ENCODE measurements around the gene PER3. TPM values are rescaled to one million over a fixed set of nuclear protein-coding genes. Genes with fewer than 3 reads are reported as not detected.

The PER3 gene
- total and polyA plus RNA-seq, 2 of the 13 experiments (the other 11 are each of a cell fraction or from before 2014, with no cell fraction given), result 3.0 to 6.0 TPM

DNA sequence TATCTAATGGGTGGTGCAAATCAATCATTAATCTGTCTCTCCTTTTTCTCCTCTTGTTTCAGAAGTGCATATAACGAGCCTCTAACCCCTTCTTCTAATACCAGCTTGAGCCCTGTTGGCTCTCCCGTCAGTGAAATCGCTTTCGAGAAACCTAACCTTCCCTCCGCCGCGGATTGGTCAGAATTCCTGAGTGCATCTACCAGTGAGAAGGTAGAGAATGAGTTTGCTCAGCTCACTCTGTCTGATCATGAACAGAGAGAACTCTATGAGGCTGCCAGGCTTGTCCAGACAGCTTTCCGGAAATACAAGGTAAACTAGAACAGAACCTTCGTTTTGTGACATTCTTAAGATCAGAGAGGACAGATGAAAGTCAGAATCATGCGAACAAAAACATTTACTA is 38.3 kb upstream of the PER3 start:
- intact Hi-C loops (cut with micrococcal nuclease; ENCODE audit: unreplicated experiment), result no loop called here
- Histone ChIP-seq H3K27me3 (ENCODE audit: control insufficient read depth in 1 of 2, insufficient read depth in 2 of 2, low read length in 2 of 2) (no peaks in the 10 kb centered on the region), H3K36me3 (replicated peaks in 1 of 2; ENCODE audit: control insufficient read depth in 1 of 2, insufficient read depth in 2 of 2, low read length in 2 of 2) (peaks cover 3 to 25% of the 10 kb centered on the region in 2 experiments; a peak in 4 of 5 replicates), H3K4me2 (ENCODE audit: low read depth, low read length) (no peak overlapping the region), H3K9me3 (ENCODE audit: low read length) (no peaks in the 10 kb centered on the region), H4K20me1 (ENCODE audit: insufficient read depth, low read length) (no peaks in the 10 kb centered on the region), H3K4me3 (replicated peaks in 1 of 3; ENCODE audit: insufficient read depth in 1 of 3, low read depth in 2 of 3, low read length in 3 of 3) (no peak overlapping the region), H2AFZ (ENCODE audit: low read length) (no peak overlapping the region), H3K4me1 (ENCODE audit: insufficient read depth, low read length) (no peaks in the 10 kb centered on the region), H3K79me2 (ENCODE audit: insufficient read depth, low read length) (no peaks in the 10 kb centered on the region), H3K27ac (ENCODE audit: extremely low read length, insufficient read depth, low read length) (no peak overlapping the region), H3K9ac (ENCODE audit: insufficient read depth, low read depth, low read length) (no peak overlapping the region)
- no peak for FAIRE-seq
- CTCF ChIA-PET (ENCODE audit: low intra/inter-chr PET ratio, low total read pairs), result no interaction called here
- ATAC-seq, result no peak
- POLR2A ChIA-PET, result no interaction called here
- DNase-seq (ENCODE audit: low spot score), result no peak
- in situ Hi-C loops (cut with HindIII; ENCODE audit: extremely low pct_ligation_motif_present, low pct_unique_long_range_greater_than_20kb), result no loop called here
- 96% methylated on average over 10 of the region's 10 CpGs for WGBS (ENCODE audit: low lambda C conversion rate)
- BruUV-seq (replicated peaks), result no TSS peak
- TF ChIP-seq TRAFD1 (CRISPR knock-in tag; IDR thresholded peaks at IDR 0.05; ENCODE audit: borderline replicate concordance) (no peak), PCBP2 (optimal IDR thresholded peaks at IDR 0.05; ENCODE audit: low read depth, low read length, poor library complexity, severe bottlenecking) (no peak), TBP (CRISPR knock-in tag; IDR thresholded peaks at IDR 0.05) (no peak), NCOA5 (CRISPR knock-in tag; IDR thresholded peaks at IDR 0.05) (no peak), TARDBP (CRISPR knock-in tag; IDR thresholded peaks at IDR 0.05) (no peak), DNMT1 (CRISPR knock-in tag; IDR thresholded peaks at IDR 0.05) (no peak), ZNF547 (CRISPR knock-in tag; IDR thresholded peaks at IDR 0.05) (no peak), ZSCAN31 (CRISPR knock-in tag; IDR thresholded peaks at IDR 0.05; ENCODE audit: low read depth) (no peak), ETV5 (CRISPR knock-in tag; IDR thresholded peaks at IDR 0.05; ENCODE audit: borderline replicate concordance) (no peak), NFATC3 (CRISPR knock-in tag; IDR thresholded peaks at IDR 0.05) (no peak), ZFP41 (CRISPR knock-in tag; IDR thresholded peaks at IDR 0.05; ENCODE audit: borderline replicate concordance) (no peak), BHLHE40 (IDR thresholded peaks at IDR 0.05; ENCODE audit: low read length) (no peak), FOXP1 (IDR thresholded peaks at IDR 0.05) (no peak), FOXP1 (CRISPR knock-in tag; IDR thresholded peaks at IDR 0.05) (no peak), KAT7 (CRISPR knock-in tag; IDR thresholded peaks at IDR 0.05; ENCODE audit: borderline replicate concordance) (no peak), THYN1 (CRISPR knock-in tag; IDR thresholded peaks at IDR 0.05; ENCODE audit: borderline replicate concordance, low read depth) (no peak)
- TF ChIP-seq, protein P1, sequence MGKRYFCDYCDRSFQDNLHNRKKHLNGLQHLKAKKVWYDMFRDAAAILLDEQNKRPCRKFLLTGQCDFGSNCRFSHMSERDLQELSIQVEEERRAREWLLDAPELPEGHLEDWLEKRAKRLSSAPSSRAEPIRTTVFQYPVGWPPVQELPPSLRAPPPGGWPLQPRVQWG (CRISPR knock-in tag; IDR thresholded peaks at IDR 0.05; ENCODE audit: borderline replicate concordance, low read depth), result no peak
- TF ChIP-seq, protein P2, sequence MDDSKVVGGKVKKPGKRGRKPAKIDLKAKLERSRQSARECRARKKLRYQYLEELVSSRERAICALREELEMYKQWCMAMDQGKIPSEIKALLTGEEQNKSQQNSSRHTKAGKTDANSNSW (CRISPR knock-in tag; IDR thresholded peaks at IDR 0.05; ENCODE audit: borderline replicate concordance), result no peak
- TF ChIP-seq, protein P3, sequence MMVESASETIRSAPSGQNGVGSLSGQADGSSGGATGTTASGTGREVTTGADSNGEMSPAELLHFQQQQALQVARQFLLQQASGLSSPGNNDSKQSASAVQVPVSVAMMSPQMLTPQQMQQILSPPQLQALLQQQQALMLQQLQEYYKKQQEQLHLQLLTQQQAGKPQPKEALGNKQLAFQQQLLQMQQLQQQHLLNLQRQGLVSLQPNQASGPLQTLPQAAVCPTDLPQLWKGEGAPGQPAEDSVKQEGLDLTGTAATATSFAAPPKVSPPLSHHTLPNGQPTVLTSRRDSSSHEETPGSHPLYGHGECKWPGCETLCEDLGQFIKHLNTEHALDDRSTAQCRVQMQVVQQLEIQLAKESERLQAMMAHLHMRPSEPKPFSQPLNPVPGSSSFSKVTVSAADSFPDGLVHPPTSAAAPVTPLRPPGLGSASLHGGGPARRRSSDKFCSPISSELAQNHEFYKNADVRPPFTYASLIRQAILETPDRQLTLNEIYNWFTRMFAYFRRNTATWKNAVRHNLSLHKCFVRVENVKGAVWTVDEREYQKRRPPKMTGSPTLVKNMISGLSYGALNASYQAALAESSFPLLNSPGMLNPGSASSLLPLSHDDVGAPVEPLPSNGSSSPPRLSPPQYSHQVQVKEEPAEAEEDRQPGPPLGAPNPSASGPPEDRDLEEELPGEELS (CRISPR knock-in tag; IDR thresholded peaks at IDR 0.05), result no peak
- TF ChIP-seq, protein P4, sequence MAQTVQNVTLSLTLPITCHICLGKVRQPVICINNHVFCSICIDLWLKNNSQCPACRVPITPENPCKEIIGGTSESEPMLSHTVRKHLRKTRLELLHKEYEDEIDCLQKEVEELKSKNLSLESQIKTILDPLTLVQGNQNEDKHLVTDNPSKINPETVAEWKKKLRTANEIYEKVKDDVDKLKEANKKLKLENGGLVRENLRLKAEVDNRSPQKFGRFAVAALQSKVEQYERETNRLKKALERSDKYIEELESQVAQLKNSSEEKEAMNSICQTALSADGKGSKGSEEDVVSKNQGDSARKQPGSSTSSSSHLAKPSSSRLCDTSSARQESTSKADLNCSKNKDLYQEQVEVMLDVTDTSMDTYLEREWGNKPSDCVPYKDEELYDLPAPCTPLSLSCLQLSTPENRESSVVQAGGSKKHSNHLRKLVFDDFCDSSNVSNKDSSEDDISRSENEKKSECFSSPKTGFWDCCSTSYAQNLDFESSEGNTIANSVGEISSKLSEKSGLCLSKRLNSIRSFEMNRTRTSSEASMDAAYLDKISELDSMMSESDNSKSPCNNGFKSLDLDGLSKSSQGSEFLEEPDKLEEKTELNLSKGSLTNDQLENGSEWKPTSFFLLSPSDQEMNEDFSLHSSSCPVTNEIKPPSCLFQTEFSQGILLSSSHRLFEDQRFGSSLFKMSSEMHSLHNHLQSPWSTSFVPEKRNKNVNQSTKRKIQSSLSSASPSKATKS (CRISPR knock-in tag; IDR thresholded peaks at IDR 0.05), result no peak
